Ovary (tissue), 9 donors: ENCODE measurements around the gene AQP3. TPM values are rescaled to one million over a fixed set of nuclear protein-coding genes. Genes with fewer than 3 reads are reported as not detected.
"Not testable (repeated sequence)": the region's sequence is repeated elsewhere in the genome, so short reads cannot be mapped to it uniquely, and the experiment has no call there.

ENCODE experiments used
- DNase-seq, 5 donors: peaks; one replicate each; pipeline ENCODE4 v3.0.0-alpha.2; 2019 to 2020
- H3K27ac ChIP-seq, 2 donors: fragments of 200-600 bp; one replicate each; pipeline versions ENCODE4 v1.5.1 to v1.8.0; 2019 to 2022
- H3K27me3 ChIP-seq: fragments of 200-600 bp; one replicate; pipeline ENCODE4 v1.8.0; 2022
- H3K36me3 ChIP-seq: fragments of 200-600 bp; sonication (generic); one replicate; pipeline ENCODE4 v1.5.1; 2019
- H3K4me1 ChIP-seq: one replicate; pipeline ENCODE4 v1.8.1; 2013; ENCODE audit warnings: mild to moderate bottlenecking, moderate library complexity; ENCODE audit not compliant: insufficient read depth
- H3K4me3 ChIP-seq: fragments of 200-600 bp; sonication (generic); one replicate; pipeline ENCODE4 v1.5.1; 2017
- H3K9me3 ChIP-seq, 2 donors: fragments of 200-600 bp in 1 of 2; sonication (generic) in 1 of 2; one replicate each; pipeline versions ENCODE4 v1.5.1 to v1.8.1; 2013 to 2019; ENCODE audit warnings: mild to moderate bottlenecking in 1 of 2, moderate library complexity in 1 of 2
- CTCF ChIP-seq, 3 donors: fragments of 450-650 bp in 2 of 3; fragments of 200-600 bp in 1 of 3; IDR thresholded peaks; one replicate each; pipeline versions ENCODE4 v1.5.1 to v1.8.0; 2016 to 2022; ENCODE audit warnings: antibody characterized with exemption in 3 of 3, mild to moderate bottlenecking in 1 of 3
- EP300 ChIP-seq: sonication (generic); formaldehyde crosslinking; IDR thresholded peaks from one replicate; pipeline ENCODE4 v1.6.1; 2017; ENCODE audit warnings: antibody characterized with exemption
- POLR2A ChIP-seq: fragments of 450-650 bp; IDR thresholded peaks from one replicate; pipeline ENCODE4 v1.6.1; 2017; ENCODE audit warnings: antibody characterized with exemption, mild to moderate bottlenecking, moderate library complexity
- WGBS, 3 donors: extraction: QIAGEN DNeasy Blood & Tissue Kit in 1 of 3; methylation state at CpG; one replicate each; pipeline versions ENCODE4 v1.1.5 to v1.1.7; 2013 to 2017; 5-methylcytosine and 5-hydroxymethylcytosine counted together
- intact Hi-C, 4 donors: fragments of 100-400 bp; cut with DNase I; formaldehyde crosslinking; loops; one replicate each; pipeline versions ENCODE4 v1.11.0 to v1.15.1; 2022 to 2023
- polyA plus RNA-seq, 2 donors: library from polyadenylated mRNA; stranded (reverse); fragments of 200-250 nt in 1 of 2; fragments of 350-450 nt in 1 of 2; fragmentation: Illumina TruSeq in 1 of 2; extraction: RNeasy Lipid Tissue Mini Kit (QIAGEN cat#74804) in 1 of 2; gene quantifications; one replicate each; pipeline ENCODE4 v1.2.3, GENCODE V29; 2013 to 2014
- total RNA-seq, 7 donors: library from RNA; depleted of rRNA in 2 of 7; stranded (reverse); fragments of >200 nt in 2 of 7; fragmentation: NEBNext Ultra II Directional in 3 of 7; extraction: Animal tissue kit (Norgen Biotek cat#: 25700) in 3 of 7; gene quantifications; one replicate each; pipeline versions ENCODE4 v1.1.0 to v1.2.4, GENCODE V29; 2016 to 2023
- donor health status: DM: no; HTN: no; CAD: no; lungs with moderate emphysema.
- donor health status: DM: no; HTN: no; CAD: no.
- donor health status: Bipolar disorder and iron deficiency.
- donor health status: DM: yes; HTN: yes; CAD: no.
- donor health status: DM: no; HTN: no; CAD: no.
- donor health status: DM: yes; HTN: yes; CAD: no.

The AQP3 gene
- total and polyA plus RNA-seq, 9 donors: 5.6 to 47.2 (median 8.7) TPM

DNA sequence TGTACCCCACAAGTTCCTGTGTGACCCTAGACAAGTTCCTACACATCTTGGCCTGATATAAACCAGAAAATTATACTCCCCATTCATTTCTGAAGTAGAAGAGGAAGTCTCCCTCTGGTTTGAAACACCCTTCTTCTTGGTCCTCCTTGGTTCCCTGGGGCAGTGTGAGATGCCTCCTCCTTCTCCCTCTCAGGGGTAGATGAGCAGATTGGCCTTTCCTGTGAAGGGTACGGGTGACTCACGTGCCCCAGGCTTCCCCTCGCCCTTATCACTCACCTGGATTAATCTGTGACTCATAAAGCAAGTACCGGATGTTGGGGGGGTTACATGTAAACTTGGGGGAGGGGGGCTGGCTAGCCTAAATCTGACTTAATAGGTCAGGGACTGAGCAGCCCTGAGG lies 11.1 kb upstream of the AQP3 start:
- Histone ChIP-seq H3K27ac (no peak overlapping the region), H3K36me3 (no peaks in the 10 kb centered on the region), H3K9me3 (no peaks in the 10 kb centered on the region), H3K4me3 (no peak overlapping the region), H3K27me3 (no peaks in the 10 kb centered on the region), H3K4me1 (no peaks in the 10 kb centered on the region)
- DNase-seq: no peak
- no peak for TF ChIP-seq CTCF (IDR thresholded peaks at IDR 0.05)
- no peak for TF ChIP-seq POLR2A
- no peak for TF ChIP-seq EP300
- intact Hi-C loops: no loop called here
- 28 to 44% (median 32%) methylated on average over 4 of the region's 4 CpGs for WGBS, 3 donors

DNA sequence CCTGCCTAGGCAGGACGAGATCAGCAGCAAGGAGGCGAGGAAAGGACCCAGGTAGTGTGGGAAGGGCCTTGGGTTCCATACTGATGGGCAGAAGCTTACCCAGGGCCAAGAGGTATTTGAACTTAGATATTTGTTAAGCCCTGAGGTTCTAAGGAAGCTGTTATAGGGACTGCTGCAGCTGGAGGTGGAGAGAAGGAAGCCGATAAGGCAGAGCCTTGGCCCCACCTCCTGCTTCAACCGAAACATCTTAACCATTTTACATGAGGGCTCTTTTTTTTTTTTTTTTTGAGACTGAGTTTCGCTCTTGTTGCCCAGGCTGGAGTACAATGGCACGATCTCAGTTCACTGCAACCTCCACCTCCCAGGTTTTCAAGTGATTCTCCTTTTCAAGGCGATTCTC lies 8.6 kb upstream of the AQP3 start:
- H3K36me3 ChIP-seq: no peaks in the 10 kb centered on the region
- no peak overlapping the region for H3K27ac ChIP-seq
- no peaks in the 10 kb centered on the region for H3K27me3 ChIP-seq
- TF ChIP-seq CTCF (IDR thresholded peaks at IDR 0.05): no peak
- no peak for TF ChIP-seq EP300
- no peak for TF ChIP-seq POLR2A
- DNase-seq: no peak
- H3K9me3 ChIP-seq: no peaks in the 10 kb centered on the region
- WGBS, 3 donors: 64 to 70% (median 68%) methylated on average over 7 of the region's 7 CpGs
- no peaks in the 10 kb centered on the region for H3K4me1 ChIP-seq
- no peak overlapping the region for H3K4me3 ChIP-seq
- intact Hi-C loops: no loop called here

DNA sequence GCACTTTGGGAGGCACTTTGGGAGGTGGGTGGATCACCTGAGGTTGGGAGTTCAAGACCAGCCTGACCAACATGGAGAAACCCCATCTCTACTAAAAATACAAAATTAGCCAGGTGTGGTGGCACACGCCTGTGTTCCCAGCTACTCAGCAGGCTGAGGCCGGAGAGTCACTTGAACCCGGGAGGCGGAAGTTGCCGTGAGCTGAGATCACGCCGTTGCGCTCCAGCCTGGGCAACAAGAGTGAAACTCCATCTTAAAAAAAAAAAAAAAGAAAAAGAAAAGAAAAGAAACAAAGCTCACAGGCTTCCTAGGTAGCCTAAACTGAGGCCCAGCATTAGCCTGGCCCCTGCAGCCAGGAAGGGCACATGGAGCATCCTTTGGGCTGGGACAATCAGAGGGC lies 8.1 kb upstream of the AQP3 start:
- H3K36me3 ChIP-seq, H3K9me3 ChIP-seq, DNase-seq, intact Hi-C loops, H3K4me1 ChIP-seq, H3K4me3 ChIP-seq, H3K27me3 ChIP-seq, H3K27ac ChIP-seq: not testable (repeated sequence)
- WGBS, 3 donors: 88 to 95% (median 95%) methylated on average over 8 of the region's 8 CpGs

- WGBS, 3 donors: 89 to 95% (median 94%) methylated on average over 5 of the region's 5 CpGs
These were observed 7.3 kb upstream of the AQP3 start for GRCh38 chr9:33454661-33455026.

DNA sequence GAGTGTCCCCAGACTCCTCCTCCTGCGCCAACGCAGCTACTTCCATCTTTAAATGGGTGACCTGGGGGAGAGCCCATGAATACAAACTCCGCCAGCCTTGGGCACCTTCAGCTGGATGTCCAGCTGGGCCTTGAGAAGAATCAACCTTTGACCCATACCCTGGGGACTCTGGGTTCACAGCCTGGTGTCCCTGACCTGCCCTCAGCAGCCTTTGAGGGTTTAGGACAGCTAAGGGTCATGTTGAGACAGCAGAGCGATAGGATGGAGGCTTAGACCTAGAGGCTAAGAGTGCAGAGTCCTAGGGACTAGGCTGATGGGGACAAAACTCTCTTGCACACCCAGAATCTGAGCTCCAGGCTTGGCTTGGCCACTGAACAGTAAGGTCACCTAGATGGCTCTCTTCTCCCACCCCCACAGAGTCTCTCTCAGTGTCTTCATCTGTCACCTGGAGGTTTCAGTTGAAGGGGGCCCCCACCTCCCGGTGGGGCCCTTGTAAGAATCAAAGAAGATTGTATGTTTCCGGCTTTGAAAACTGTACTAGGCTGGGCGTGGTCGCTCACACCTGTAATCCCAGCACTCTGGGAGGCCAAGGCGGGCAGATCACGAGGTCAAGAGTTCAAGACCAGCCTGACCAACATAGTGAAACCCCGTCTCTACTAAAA lies 6.7 kb upstream of the AQP3 start:
- 87 to 94% (median 90%) methylated on average over 11 of the region's 11 CpGs for WGBS, 3 donors
- no peak for DNase-seq
- H3K4me1 ChIP-seq: no peaks in the 10 kb centered on the region
- intact Hi-C loops: no loop called here
- no peaks in the 10 kb centered on the region for H3K9me3 ChIP-seq
- TF ChIP-seq CTCF (IDR thresholded peaks at IDR 0.05) (no peak), EP300 (no peak), POLR2A (no peak)
- H3K4me3 ChIP-seq: no peak overlapping the region
- H3K27me3 ChIP-seq: no peaks in the 10 kb centered on the region
- no peak overlapping the region for H3K27ac ChIP-seq
- H3K36me3 ChIP-seq: no peaks in the 10 kb centered on the region

More at GRCh38 chr9:33454661-33455026, 7.3 kb upstream of the AQP3 start:
- H3K36me3 ChIP-seq, H3K27ac ChIP-seq, DNase-seq, H3K27me3 ChIP-seq, intact Hi-C loops, H3K4me3 ChIP-seq, H3K9me3 ChIP-seq, H3K4me1 ChIP-seq: not testable (repeated sequence)
